Thyroid gland (tissue), 4 donors: Measurements from ENCODE around the gene RAB4B. TPM values are rescaled to one million over a fixed set of nuclear protein-coding genes. Genes with fewer than 3 reads are reported as not detected.
A peak's percentile ranks its signal among the peaks of the same experiment; 100 is the strongest.

ENCODE experiments used
- DNase-seq, 2 donors: peaks; one replicate each; pipeline ENCODE4 v3.0.0-alpha.2; 2019
- H3K27ac ChIP-seq, 3 donors: fragments of 200-600 bp; sonication (generic); 1 replicate in 2 of 3; 2 replicates in 1 of 3; pipeline ENCODE4 v1.5.1; 2016 to 2019; ENCODE audit warnings: mild to moderate bottlenecking in 1 of 3, moderate library complexity in 1 of 3
- H3K27me3 ChIP-seq: fragments of 200-600 bp; sonication (generic); one replicate; pipeline ENCODE4 v1.5.1; 2019
- H3K36me3 ChIP-seq, 2 donors: fragments of 200-600 bp; sonication (generic); one replicate each; pipeline ENCODE4 v1.5.1; 2016 to 2019
- H3K4me1 ChIP-seq, 2 donors: fragments of 200-600 bp; sonication (generic); one replicate each; pipeline ENCODE4 v1.5.1; 2017 to 2019
- H3K4me3 ChIP-seq, 3 donors: fragments of 200-600 bp; sonication (generic); replicated peaks in 1 of 3; 1 replicate in 2 of 3; 2 replicates in 1 of 3; pipeline ENCODE4 v1.5.1; 2016; ENCODE audit warnings: mild to moderate bottlenecking in 1 of 3
- H3K9me3 ChIP-seq: fragments of 200-600 bp; sonication (generic); one replicate; pipeline ENCODE4 v1.5.1; 2017
- POLR2A ChIP-seq, 2 donors: fragments of 450-650 bp; IDR thresholded peaks; one replicate each; pipeline ENCODE4 v1.6.1; 2017; ENCODE audit warnings: antibody characterized with exemption in 2 of 2, mild to moderate bottlenecking in 2 of 2, moderate library complexity in 1 of 2
- WGBS, 2 donors: methylation state at CpG; one replicate each; pipeline ENCODE4 v1.1.5; 2017; 5-methylcytosine and 5-hydroxymethylcytosine counted together
- intact Hi-C: fragments of 100-400 bp; cut with DNase I; formaldehyde crosslinking; loops from one replicate; pipeline ENCODE4 v1.15.1; 2023
- total RNA-seq, 4 donors: library from RNA; depleted of rRNA; stranded (reverse); fragments of >200 nt; gene quantifications; one replicate each; pipeline ENCODE4 v1.2.3, GENCODE V29; 2016
- TF ChIP-seq, protein P1 (sequence below), 6 experiments: fragments of 200-600 bp in 3 of 6; fragments of 450-650 bp in 3 of 6; sonication (generic) in 3 of 6; IDR thresholded peaks; one replicate each; pipeline ENCODE4 v1.5.1; 2016 to 2019; ENCODE audit warnings: antibody characterized with exemption in 6 of 6, mild to moderate bottlenecking in 2 of 6, inconsistent platforms in 1 of 6, moderate library complexity in 1 of 6

The RAB4B gene
- total RNA-seq, 4 donors from 2014 or later = 21.5 to 56.6 (median 31.5) TPM

DNA sequence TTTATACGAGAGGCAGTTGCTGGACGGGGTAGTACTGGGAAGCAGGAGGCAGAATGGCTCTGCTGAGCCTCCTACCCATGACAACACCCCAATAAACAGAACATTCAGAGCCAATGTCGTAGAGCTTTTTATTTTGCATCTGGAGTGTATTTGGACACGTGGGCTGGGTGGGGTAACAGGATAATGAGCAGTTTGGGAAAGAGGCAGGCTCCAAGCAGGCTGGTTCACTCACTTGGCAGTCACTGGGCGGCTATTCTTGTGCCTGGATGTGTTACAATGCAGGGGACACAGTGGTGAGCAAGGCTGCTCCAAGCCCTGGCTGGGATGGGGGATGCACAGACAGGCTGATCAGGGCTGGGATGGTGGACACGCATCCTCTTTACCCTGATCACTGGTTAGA lies 37.3 kb upstream of the RAB4B start:
- Histone ChIP-seq H3K9me3 (no peaks in the 10 kb centered on the region), H3K27me3 (no peaks in the 10 kb centered on the region), H3K27ac (peak overlapping the region in 1 of 3 donors; percentile 30), H3K4me3 (no peak overlapping the region), H3K36me3 (peaks cover 37 to 41% of the 10 kb centered on the region in 2 donors), H3K4me1 (peaks cover 14 to 15% of the 10 kb centered on the region in 2 donors)
- no peak for DNase-seq
- 72 to 87% methylated on average over 6 of the region's 6 CpGs for WGBS, 2 donors
- intact Hi-C loops = no loop called here
- TF ChIP-seq, protein P1, sequence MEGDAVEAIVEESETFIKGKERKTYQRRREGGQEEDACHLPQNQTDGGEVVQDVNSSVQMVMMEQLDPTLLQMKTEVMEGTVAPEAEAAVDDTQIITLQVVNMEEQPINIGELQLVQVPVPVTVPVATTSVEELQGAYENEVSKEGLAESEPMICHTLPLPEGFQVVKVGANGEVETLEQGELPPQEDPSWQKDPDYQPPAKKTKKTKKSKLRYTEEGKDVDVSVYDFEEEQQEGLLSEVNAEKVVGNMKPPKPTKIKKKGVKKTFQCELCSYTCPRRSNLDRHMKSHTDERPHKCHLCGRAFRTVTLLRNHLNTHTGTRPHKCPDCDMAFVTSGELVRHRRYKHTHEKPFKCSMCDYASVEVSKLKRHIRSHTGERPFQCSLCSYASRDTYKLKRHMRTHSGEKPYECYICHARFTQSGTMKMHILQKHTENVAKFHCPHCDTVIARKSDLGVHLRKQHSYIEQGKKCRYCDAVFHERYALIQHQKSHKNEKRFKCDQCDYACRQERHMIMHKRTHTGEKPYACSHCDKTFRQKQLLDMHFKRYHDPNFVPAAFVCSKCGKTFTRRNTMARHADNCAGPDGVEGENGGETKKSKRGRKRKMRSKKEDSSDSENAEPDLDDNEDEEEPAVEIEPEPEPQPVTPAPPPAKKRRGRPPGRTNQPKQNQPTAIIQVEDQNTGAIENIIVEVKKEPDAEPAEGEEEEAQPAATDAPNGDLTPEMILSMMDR (IDR thresholded peaks at IDR 0.05) = no peak
- no peak for TF ChIP-seq POLR2A (IDR thresholded peaks at IDR 0.05)

DNA sequence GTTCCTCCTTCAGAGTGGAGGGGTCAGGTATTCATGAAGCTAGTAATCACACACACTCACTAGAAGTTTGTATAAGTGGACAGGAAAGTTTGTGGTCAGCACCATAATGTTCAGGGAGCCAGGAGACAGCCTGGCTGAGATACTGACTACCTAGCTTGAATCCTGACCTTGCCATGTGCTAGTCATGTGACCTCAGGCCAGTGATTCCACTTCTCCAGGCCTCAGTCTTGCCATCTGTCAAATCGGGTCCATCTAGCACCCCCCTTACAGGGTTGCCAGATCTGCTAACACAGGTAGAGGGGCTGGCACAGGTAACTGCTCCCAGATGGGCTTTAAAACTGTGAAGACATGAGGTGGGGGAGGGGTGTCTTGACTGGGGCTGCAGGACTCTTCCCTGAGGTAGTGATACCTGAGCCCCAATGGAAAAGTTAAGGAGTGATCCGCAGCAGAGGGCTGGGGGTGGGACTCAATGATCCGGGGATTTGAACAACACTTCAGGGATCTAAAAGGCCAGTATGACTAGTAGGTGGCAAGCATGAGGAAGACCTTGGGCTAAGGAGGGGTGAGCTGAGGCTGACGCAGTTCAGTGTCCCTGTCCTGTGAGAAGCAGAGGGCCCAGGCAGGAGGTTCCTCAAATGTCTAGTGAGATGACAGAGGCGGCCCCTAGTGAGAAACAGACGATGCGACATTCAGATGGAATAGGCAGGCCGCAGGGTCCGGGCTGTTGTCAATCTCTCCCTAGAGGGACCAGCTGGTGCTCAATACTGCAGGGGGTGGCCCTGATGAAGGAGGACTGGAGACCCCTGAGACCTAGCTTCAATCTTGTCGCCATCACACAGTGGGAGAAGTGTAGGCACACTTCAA lies 36.3 kb upstream of the RAB4B start:
- intact Hi-C loops = no loop called here
- no peaks in the 10 kb centered on the region for H3K27me3 ChIP-seq
- H3K4me3 ChIP-seq = no peak overlapping the region
- DNase-seq = no peak
- TF ChIP-seq, protein P1 (IDR thresholded peaks at IDR 0.05) = no peak
- TF ChIP-seq POLR2A (IDR thresholded peaks at IDR 0.05) = no peak
- WGBS, 2 donors = 80 to 88% methylated on average over 9 of the region's 10 CpGs
- H3K36me3 ChIP-seq = peaks cover 27 to 35% of the 10 kb centered on the region in 2 donors
- no peak overlapping the region for H3K27ac ChIP-seq
- no peaks in the 10 kb centered on the region for H3K9me3 ChIP-seq
- H3K4me1 ChIP-seq = peaks cover 14 to 15% of the 10 kb centered on the region in 2 donors

DNA sequence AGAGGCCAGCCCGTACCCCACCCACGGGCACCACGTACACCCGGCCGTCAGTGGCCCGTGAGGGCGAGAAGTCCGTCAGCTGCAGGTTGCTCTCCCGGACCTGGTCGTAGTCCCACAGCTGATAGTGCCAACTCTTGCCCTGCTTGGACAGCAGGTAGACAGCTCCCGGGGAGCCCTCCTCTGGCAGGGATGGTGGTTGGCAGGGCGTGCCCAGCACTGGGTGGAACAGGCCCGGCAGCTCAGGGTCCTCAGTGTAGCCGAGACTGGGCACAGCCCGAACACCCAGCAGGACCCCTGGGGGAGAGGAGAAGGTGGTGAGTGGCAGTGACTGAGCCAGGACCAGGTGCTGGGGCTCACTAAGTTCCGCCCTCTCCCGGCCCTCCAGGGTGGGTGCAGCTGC lies 35.6 kb upstream of the RAB4B start:
- Histone ChIP-seq H3K27ac (no peak overlapping the region), H3K36me3 (peaks cover 20 to 28% of the 10 kb centered on the region in 2 donors), H3K9me3 (no peaks in the 10 kb centered on the region), H3K27me3 (no peaks in the 10 kb centered on the region), H3K4me1 (peaks cover 14 to 15% of the 10 kb centered on the region in 2 donors), H3K4me3 (no peak overlapping the region)
- TF ChIP-seq, protein P1 (IDR thresholded peaks at IDR 0.05) = no peak
- no peak for TF ChIP-seq POLR2A (IDR thresholded peaks at IDR 0.05)
- DNase-seq = no peak
- WGBS, 2 donors = 89 to 96% methylated on average over 4 to 12 of the region's 17 CpGs
- intact Hi-C loops = no loop called here

DNA sequence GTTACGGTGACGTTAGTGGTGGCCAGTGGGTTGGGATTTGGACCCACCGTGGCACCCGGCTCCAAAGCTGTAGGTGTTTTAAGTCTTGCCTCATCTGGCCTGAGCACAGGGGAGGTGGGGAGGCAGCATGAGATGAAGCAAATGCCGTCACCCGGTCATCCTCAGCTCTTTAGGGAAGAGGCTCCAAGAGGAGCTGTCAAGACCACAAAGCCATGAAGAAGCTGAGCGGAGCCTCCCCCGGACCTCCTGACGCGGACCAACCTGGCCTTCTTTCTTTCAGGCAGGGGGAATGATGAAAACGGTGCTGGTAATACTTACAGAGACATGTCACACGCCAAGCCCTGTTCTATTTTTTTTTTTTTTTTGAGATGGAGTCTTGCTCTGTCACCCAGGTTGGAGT lies 35.2 kb upstream of the RAB4B start:
- peaks cover 14 to 15% of the 10 kb centered on the region in 2 donors for H3K4me1 ChIP-seq
- intact Hi-C loops = no loop called here
- DNase-seq = no peak
- no peaks in the 10 kb centered on the region for H3K27me3 ChIP-seq
- no peak for TF ChIP-seq POLR2A (IDR thresholded peaks at IDR 0.05)
- H3K36me3 ChIP-seq = peaks cover 18 to 25% of the 10 kb centered on the region in 2 donors
- H3K9me3 ChIP-seq = no peaks in the 10 kb centered on the region
- no peak overlapping the region for H3K27ac ChIP-seq
- no peak overlapping the region for H3K4me3 ChIP-seq
- WGBS, 2 donors = 91 to 95% methylated on average over 8 to 12 of the region's 12 CpGs

DNA sequence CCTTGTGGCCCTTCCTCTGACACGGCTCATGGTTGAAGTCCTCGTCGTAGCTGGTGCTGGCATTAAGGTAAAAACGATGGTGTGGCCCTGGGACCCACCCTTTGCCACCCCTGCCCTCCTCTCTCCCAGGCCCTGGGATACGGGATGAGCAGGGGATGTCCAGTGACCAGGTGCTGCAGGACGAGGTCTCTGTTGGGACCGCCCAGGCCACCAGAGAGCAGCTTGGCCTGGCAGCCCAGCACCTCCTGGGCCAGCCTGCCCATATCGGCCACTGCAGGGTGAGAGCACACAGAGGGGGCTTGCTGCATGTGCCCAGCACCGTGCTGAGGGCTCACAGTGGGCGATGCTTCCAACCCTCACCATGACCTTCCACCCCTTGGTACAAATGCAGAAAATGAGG lies 34.1 kb upstream of the RAB4B start:
- H3K9me3 ChIP-seq = no peaks in the 10 kb centered on the region

More for the DNA sequence above, 34.1 kb upstream of the RAB4B start:
- 94 to 96% methylated on average over 6 to 8 of the region's 10 CpGs for WGBS, 2 donors
- Histone ChIP-seq H3K36me3 (peaks cover 16% of the 10 kb centered on the region in 2 donors), H3K27ac (peak overlapping the region in 2 of 3 donors; percentile 52 to 60), H3K4me1 (peaks cover 14 to 15% of the 10 kb centered on the region in 2 donors), H3K4me3 (no peak overlapping the region), H3K27me3 (no peaks in the 10 kb centered on the region)
- TF ChIP-seq, protein P1 (IDR thresholded peaks at IDR 0.05) = no peak
- TF ChIP-seq POLR2A (IDR thresholded peaks at IDR 0.05) = no peak
- no peak for DNase-seq
- intact Hi-C loops = no loop called here
